ENCODE data around the gene NUDT8.
"Not testable (repeated sequence)": the region's sequence is repeated elsewhere in the genome, so short reads cannot be mapped to it uniquely, and the experiment has no call there.

DNA sequence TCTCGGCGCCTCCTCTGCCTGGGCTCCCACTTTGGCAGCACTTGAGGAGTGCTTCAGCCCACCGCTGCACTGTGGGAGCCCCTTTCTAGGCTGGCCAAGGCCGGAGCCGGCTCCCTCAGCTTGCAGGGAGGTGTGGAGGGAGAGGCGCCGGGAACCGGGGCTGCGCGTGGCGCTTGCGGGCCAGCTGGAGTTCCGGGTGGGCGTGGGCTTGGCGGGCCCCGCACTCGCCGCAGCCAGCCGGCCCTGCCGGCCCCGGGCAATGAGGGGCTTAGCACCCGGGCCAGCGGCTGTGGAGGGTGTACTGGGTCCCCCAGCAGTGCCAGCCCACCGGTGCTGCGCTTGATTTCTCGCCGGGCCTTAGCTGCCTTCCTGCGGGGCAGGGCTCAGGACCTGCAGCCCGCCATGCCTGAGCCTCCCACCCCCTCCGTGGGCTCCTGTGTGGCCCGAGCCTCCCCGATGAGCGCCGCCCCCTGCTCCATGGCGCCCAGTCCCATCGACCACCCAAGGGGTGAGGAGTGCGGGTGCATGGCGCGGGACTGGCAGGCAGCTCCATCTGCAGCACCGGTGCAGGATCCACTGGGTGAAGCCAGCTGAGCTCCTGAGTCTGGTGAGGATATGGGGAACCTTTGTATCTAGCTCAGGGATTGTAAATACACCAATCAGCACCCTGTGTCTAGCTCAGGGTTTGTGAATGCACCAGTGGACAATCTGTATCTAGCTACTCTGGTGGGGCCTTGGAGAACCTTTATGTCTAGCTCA is 10.7 kb downstream of the NUDT8 start:
- TF ChIP-seq, protein P1, sequence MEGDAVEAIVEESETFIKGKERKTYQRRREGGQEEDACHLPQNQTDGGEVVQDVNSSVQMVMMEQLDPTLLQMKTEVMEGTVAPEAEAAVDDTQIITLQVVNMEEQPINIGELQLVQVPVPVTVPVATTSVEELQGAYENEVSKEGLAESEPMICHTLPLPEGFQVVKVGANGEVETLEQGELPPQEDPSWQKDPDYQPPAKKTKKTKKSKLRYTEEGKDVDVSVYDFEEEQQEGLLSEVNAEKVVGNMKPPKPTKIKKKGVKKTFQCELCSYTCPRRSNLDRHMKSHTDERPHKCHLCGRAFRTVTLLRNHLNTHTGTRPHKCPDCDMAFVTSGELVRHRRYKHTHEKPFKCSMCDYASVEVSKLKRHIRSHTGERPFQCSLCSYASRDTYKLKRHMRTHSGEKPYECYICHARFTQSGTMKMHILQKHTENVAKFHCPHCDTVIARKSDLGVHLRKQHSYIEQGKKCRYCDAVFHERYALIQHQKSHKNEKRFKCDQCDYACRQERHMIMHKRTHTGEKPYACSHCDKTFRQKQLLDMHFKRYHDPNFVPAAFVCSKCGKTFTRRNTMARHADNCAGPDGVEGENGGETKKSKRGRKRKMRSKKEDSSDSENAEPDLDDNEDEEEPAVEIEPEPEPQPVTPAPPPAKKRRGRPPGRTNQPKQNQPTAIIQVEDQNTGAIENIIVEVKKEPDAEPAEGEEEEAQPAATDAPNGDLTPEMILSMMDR (IDR thresholded peaks at IDR 0.05) = not testable (repeated sequence)
- TF ChIP-seq POLR2A (IDR thresholded peaks at IDR 0.05) = not testable (repeated sequence)
